K562 (cell line): Measurements from ENCODE around the gene BPHL. TPM values are rescaled to one million over a fixed set of nuclear protein-coding genes. Genes with fewer than 3 reads are reported as not detected.

Experiments used
- ATAC-seq: fragments of 200-7000 bp; cut with Tn5 transposase; 3 replicates; pipeline ENCODE4 v1.9.1; 2020; ENCODE audit warnings: moderate library complexity
- BruUV-seq: library from RNA; stranded (reverse); fragments of 400-500 nt; replicated peaks from 2 replicates; lab custom pipeline; 2021; lab: Mats Ljungman, UMichigan
- CTCF ChIA-PET: fragments of 300-600 bp; formaldehyde crosslinking; extraction: SDS; loops from one replicate; lab custom pipeline; 2021; ENCODE audit warnings: low intra/inter-chr PET ratio; lab: Yijun Ruan, JAX
- POLR2A ChIA-PET: fragments of 300-600, 350-650 bp; sonication (Branson Sonifier 250); formaldehyde crosslinking; extraction: SDS; loops from one replicate; lab custom pipeline; 2021; ENCODE audit warnings: antibody characterized with exemption, inconsistent platforms; lab: Yijun Ruan, JAX
- DNase-seq, 4 experiments: peaks; one replicate each; pipeline versions ENCODE4 v3.0.0 to v3.0.0-alpha.2; 2011 to 2018; ENCODE audit warnings: low spot score in 3 of 4, mixed read lengths in 3 of 4; ENCODE audit errors: extremely low read depth in 1 of 4
- FAIRE-seq: peaks from 2 replicates; lab custom pipeline; 2011; peaks lifted over from hg19 to GRCh38; lab: Jason Lieb, UNC
- H2AFZ ChIP-seq: 2 replicates; pipeline ENCODE4 v1.6.0; 2011; ENCODE audit warnings: low read depth, low read length, control low read depth, inconsistent platforms
- H3K27ac ChIP-seq: fragments of 200-600 bp; 3 replicates; pipeline ENCODE4 v1.8.0; 2011; ENCODE audit warnings: low read depth, mild to moderate bottlenecking, control low read depth, inconsistent platforms, low read length, moderate library complexity, mixed read lengths; ENCODE audit errors: extremely low read depth
- H3K27me3 ChIP-seq, 2 experiments: fragments of 300-600 bp in 1 of 2; 2 replicates in 1 of 2; 3 replicates in 1 of 2; pipeline versions ENCODE4 v1.6.0 to v1.8.0; 2011; ENCODE audit warnings: inconsistent platforms in 2 of 2, low read length in 2 of 2, mild to moderate bottlenecking in 1 of 2, mixed read lengths in 1 of 2, moderate library complexity in 1 of 2; ENCODE audit not compliant: control insufficient read depth in 2 of 2, insufficient read depth in 2 of 2
- H3K36me3 ChIP-seq: fragments of 300-600 bp; 3 replicates; pipeline ENCODE4 v1.8.0; 2011; ENCODE audit warnings: mild to moderate bottlenecking, low read length, inconsistent platforms; ENCODE audit not compliant: control insufficient read depth, insufficient read depth
- H3K4me1 ChIP-seq, 2 experiments: fragments of 200-600 bp in 1 of 2; replicated peaks in 1 of 2; 2 replicates in 1 of 2; 3 replicates in 1 of 2; pipeline versions ENCODE4 v1.5.1 to v1.8.0; 2011; ENCODE audit warnings: inconsistent platforms in 2 of 2, low read length in 2 of 2, mild to moderate bottlenecking in 1 of 2, mixed read lengths in 1 of 2, moderate library complexity in 1 of 2; ENCODE audit not compliant: control insufficient read depth in 2 of 2, insufficient read depth in 2 of 2
- H3K4me2 ChIP-seq: 2 replicates; pipeline ENCODE4 v1.6.1; 2011; ENCODE audit warnings: low read length, control low read depth, inconsistent platforms, mixed read lengths; ENCODE audit not compliant: insufficient read depth
- H3K4me3 ChIP-seq: fragments of 200-600 bp; sonication (generic), shearing (Covaris generic); 2 replicates; pipeline ENCODE4 v1.5.1; 2016; ENCODE audit warnings: control low read depth, inconsistent platforms
- H3K79me2 ChIP-seq: fragments of 200-600 bp; 3 replicates; pipeline ENCODE4 v1.8.0; 2011; ENCODE audit warnings: low read length, inconsistent platforms; ENCODE audit not compliant: control insufficient read depth, insufficient read depth
- H3K9ac ChIP-seq, 2 experiments: 2 replicates each; pipeline versions ENCODE4 v1.6.0 to v1.6.1; 2011; ENCODE audit warnings: low read depth in 2 of 2, low read length in 2 of 2, control low read depth in 1 of 2, inconsistent platforms in 1 of 2, mild to moderate bottlenecking in 1 of 2, mixed read lengths in 1 of 2; ENCODE audit not compliant: insufficient read depth in 1 of 2
- H3K9me1 ChIP-seq: one replicate; pipeline ENCODE4 v1.6.0; 2011; ENCODE audit warnings: inconsistent platforms, mild to moderate bottlenecking, low read length, moderate library complexity; ENCODE audit not compliant: control insufficient read depth, insufficient read depth
- H3K9me3 ChIP-seq: replicated peaks from 2 replicates; pipeline ENCODE4 v1.5.1; 2011; ENCODE audit warnings: low read depth, low read length, inconsistent platforms; ENCODE audit not compliant: control insufficient read depth, insufficient read depth
- H4K20me1 ChIP-seq: replicated peaks from 2 replicates; pipeline ENCODE4 v1.6.1; 2011; ENCODE audit warnings: low read length, inconsistent platforms, mixed read lengths; ENCODE audit not compliant: control insufficient read depth, insufficient read depth
- CEBPB ChIP-seq: fragments of 450-650 bp; IDR thresholded peaks from 2 replicates; pipeline ENCODE4 v1.6.1; 2016; ENCODE audit warnings: missing genetic modification characterization, missing compliant biosample characterization
- NBN ChIP-seq: fragments of 450-650 bp; IDR thresholded peaks from 2 replicates; pipeline ENCODE4 v1.6.1; 2016; ENCODE audit warnings: low read depth, mild to moderate bottlenecking
- SPI1 ChIP-seq: IDR thresholded peaks from 2 replicates; pipeline ENCODE4 v1.6.1; 2011; ENCODE audit warnings: low read depth, low read length, control low read depth, borderline replicate concordance
- STAT5B ChIP-seq: fragments of 250-450 bp; sonication (Bioruptor Pico); IDR thresholded peaks from 2 replicates; pipeline ENCODE4 v1.8.0; 2021; ENCODE audit warnings: mild to moderate bottlenecking, inconsistent platforms
- TGIF2 ChIP-seq: sonication (generic); formaldehyde crosslinking; IDR thresholded peaks from 2 replicates; pipeline ENCODE4 v1.8.1; 2022; ENCODE audit warnings: mild to moderate bottlenecking, missing genetic modification reagents, moderate library complexity
- ZNF696 ChIP-seq: fragments of 250-450 bp; sonication (Bioruptor Pico); conservative IDR thresholded peaks from 2 replicates; pipeline ENCODE4 v1.4.0; 2020; ENCODE audit warnings: mild to moderate bottlenecking, moderate library complexity
- ZNF79 ChIP-seq: fragments of 250-450 bp; sonication (Bioruptor Pico); IDR thresholded peaks from 2 replicates; pipeline ENCODE4 v1.4.0; 2020; ENCODE audit warnings: low read depth, mild to moderate bottlenecking, moderate library complexity
- WGBS: fragments of 100-300 bp; shearing (Covaris generic); methylation state at CpG from one replicate; pipeline ENCODE4 v1.1.6; 2016; ENCODE audit warnings: low coverage, mixed read lengths; ENCODE audit not compliant: insufficient coverage; ENCODE audit errors: missing lambda C conversion rate; 5-methylcytosine and 5-hydroxymethylcytosine counted together
- in situ Hi-C: fragments of 300-500 bp; cut with MboI; formaldehyde crosslinking; loops from 4 replicates; pipeline ENCODE4 v1.15.0; 2018; ENCODE audit warnings: inconsistent platforms, mixed read lengths
- intact Hi-C: fragments of 100-400 bp; cut with micrococcal nuclease; formaldehyde crosslinking; loops from 2 replicates; pipeline ENCODE4 v1.14.2; 2022
- polyA plus RNA-seq, 8 experiments: library from polyadenylated mRNA; depleted of rRNA in 4 of 8; stranded (reverse) in 5 of 8; unstranded in 3 of 8; fragments of >200 nt; fragmentation: Nextera tagmentation in 2 of 8; fragmentation: Illumina TruSeq in 1 of 8; extraction: Ambion mirVana in 2 of 8; extraction: Trizol in 1 of 8; gene quantifications; 2 replicates each; pipeline versions ENCODE4 v1.2.1 to v1.2.3, GENCODE V29; 2011 to 2014; ENCODE audit warnings: inconsistent platforms in 1 of 8, missing spikeins in 1 of 8
- total RNA-seq, 7 experiments: library from RNA; depleted of rRNA in 6 of 7; stranded (reverse); fragments of >200 nt in 6 of 7; fragmentation: Illumina TruSeq in 2 of 7; extraction: Trizol in 2 of 7; gene quantifications; 2 replicates each; pipeline versions ENCODE4 v1.2.1 to v1.2.3, GENCODE V29; 2011 to 2021; ENCODE audit warnings: low replicate concordance in 1 of 7
- TF ChIP-seq, protein P1 (sequence below): fragments of 150-350 bp; conservative IDR thresholded peaks from 2 replicates; pipeline ENCODE4 v1.6.1; 2014; ENCODE audit warnings: low read length
- TF ChIP-seq, protein P2 (sequence below): sonication (generic); formaldehyde crosslinking; IDR thresholded peaks from 2 replicates; pipeline ENCODE4 v1.8.1; 2023; ENCODE audit warnings: mild to moderate bottlenecking, missing genetic modification reagents

BPHL gene
- total and polyA plus RNA-seq, 9 of the 15 experiments (the other 6 are each of a cell fraction or from before 2014, with no cell fraction given) = 3.5 to 17.4 (median 8.2) TPM

DNA sequence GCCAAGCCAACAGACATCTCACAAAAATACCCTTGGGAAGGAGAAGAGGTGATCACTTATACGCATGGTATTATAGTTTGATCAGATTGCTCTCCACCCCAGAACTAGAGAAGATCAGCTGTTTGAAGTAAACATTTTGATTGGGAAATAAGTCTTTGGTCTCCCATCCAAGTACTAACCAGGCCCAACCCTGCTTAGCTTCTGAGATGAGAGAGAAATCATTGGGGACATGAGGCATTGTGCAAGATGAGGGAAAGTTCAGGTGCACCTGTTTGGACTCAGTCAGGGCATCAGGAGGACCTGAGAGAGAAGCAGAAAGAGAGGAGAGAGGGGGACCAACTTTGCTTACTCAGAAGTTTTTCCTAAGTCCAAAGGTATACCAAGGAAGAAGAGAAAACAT is 38.8 kb upstream of the BPHL start:
- H3K79me2 ChIP-seq = peaks cover 19% of the 10 kb centered on the region
- H3K36me3 ChIP-seq = peaks cover 74% of the 10 kb centered on the region
- H3K4me3 ChIP-seq = no peak overlapping the region
- WGBS = 90% methylated on average over 1 of the region's 1 CpG
- DNase-seq (peak in 1 of 4 experiments; percentile 11), ATAC-seq (no peak), FAIRE-seq (no peak)
- H3K9ac ChIP-seq = no peak overlapping the region
- no peak overlapping the region for H3K4me2 ChIP-seq
- H3K27ac ChIP-seq = no peak overlapping the region
- intact Hi-C loops (no loop called here), in situ Hi-C loops (no loop called here)
- BruUV-seq = no TSS peak
- no peaks in the 10 kb centered on the region for H3K9me3 ChIP-seq
- H2AFZ ChIP-seq = no peak overlapping the region
- no peaks in the 10 kb centered on the region for H3K4me1 ChIP-seq
- TF ChIP-seq, protein P1, sequence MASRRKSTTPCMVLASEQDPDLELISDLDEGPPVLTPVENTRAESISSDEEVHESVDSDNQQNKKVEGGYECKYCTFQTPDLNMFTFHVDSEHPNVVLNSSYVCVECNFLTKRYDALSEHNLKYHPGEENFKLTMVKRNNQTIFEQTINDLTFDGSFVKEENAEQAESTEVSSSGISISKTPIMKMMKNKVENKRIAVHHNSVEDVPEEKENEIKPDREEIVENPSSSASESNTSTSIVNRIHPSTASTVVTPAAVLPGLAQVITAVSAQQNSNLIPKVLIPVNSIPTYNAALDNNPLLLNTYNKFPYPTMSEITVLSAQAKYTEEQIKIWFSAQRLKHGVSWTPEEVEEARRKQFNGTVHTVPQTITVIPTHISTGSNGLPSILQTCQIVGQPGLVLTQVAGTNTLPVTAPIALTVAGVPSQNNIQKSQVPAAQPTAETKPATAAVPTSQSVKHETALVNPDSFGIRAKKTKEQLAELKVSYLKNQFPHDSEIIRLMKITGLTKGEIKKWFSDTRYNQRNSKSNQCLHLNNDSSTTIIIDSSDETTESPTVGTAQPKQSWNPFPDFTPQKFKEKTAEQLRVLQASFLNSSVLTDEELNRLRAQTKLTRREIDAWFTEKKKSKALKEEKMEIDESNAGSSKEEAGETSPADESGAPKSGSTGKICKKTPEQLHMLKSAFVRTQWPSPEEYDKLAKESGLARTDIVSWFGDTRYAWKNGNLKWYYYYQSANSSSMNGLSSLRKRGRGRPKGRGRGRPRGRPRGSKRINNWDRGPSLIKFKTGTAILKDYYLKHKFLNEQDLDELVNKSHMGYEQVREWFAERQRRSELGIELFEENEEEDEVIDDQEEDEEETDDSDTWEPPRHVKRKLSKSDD = no peak
- TF ChIP-seq CEBPB (tag) = peak; percentile 44; the same call in 1 of the 2 replicates
- H4K20me1 ChIP-seq = no peaks in the 10 kb centered on the region
- ChIA-PET CTCF (no interaction called here), POLR2A (interaction anchor here (1.2 kb wide), 1 partner anchor 11 kb away, joined by 7 read pairs; the partner anchor contains the start of gene RIPK1)
- H3K27me3 ChIP-seq = no peaks in the 10 kb centered on the region
- H3K9me1 ChIP-seq = no peaks in the 10 kb centered on the region

DNA sequence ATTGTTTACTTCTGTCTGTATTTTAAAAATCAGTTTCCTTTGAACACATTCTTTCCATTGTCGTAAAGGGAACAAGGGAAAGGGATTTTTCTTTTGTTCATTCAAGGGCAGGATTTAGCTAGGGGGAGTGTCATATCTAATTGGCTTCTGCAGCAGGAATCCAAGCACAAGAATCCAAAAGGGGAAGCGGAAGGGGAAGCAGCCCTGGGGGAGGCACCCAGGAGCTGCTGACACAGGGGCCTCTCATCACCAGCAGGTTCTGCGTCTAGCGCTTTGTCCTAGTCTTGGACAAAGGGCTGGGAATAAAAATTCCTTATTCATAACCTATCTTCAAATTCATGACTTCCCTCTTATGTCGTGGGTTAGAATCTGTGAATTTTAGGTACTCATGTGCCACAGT is 36.6 kb upstream of the BPHL start:
- CTCF ChIA-PET = no interaction called here
- peaks cover 2% of the 10 kb centered on the region; the same call in 1 of the 3 replicates for H3K79me2 ChIP-seq
- no TSS peak for BruUV-seq
- ATAC-seq (no peak), DNase-seq (no peak), FAIRE-seq (no peak)
- peaks cover 91% of the 10 kb centered on the region for H3K36me3 ChIP-seq
- TF ChIP-seq ZNF696 (CRISPR knock-in tag) = no peak
- no peak for TF ChIP-seq TGIF2 (CRISPR knock-in tag)
- no peak for TF ChIP-seq STAT5B (CRISPR knock-in tag)
- no peak for TF ChIP-seq ZNF79
- no peak for TF ChIP-seq NBN
- TF ChIP-seq, protein P2, sequence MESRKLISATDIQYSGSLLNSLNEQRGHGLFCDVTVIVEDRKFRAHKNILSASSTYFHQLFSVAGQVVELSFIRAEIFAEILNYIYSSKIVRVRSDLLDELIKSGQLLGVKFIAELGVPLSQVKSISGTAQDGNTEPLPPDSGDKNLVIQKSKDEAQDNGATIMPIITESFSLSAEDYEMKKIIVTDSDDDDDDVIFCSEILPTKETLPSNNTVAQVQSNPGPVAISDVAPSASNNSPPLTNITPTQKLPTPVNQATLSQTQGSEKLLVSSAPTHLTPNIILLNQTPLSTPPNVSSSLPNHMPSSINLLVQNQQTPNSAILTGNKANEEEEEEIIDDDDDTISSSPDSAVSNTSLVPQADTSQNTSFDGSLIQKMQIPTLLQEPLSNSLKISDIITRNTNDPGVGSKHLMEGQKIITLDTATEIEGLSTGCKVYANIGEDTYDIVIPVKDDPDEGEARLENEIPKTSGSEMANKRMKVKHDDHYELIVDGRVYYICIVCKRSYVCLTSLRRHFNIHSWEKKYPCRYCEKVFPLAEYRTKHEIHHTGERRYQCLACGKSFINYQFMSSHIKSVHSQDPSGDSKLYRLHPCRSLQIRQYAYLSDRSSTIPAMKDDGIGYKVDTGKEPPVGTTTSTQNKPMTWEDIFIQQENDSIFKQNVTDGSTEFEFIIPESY (CRISPR knock-in tag) = peak; percentile 42; the same call in 1 of the 2 replicates
- peak; percentile 53; the same call in 1 of the 2 replicates for TF ChIP-seq SPI1
- no peak overlapping the region for H3K9ac ChIP-seq
- no peak overlapping the region for H3K27ac ChIP-seq
- no peaks in the 10 kb centered on the region for H3K27me3 ChIP-seq
- H3K4me3 ChIP-seq = no peak overlapping the region
- H4K20me1 ChIP-seq = no peaks in the 10 kb centered on the region
- no peak overlapping the region for H2AFZ ChIP-seq
- 94% methylated on average over 5 of the region's 5 CpGs for WGBS
- no peak overlapping the region for H3K4me2 ChIP-seq
- intact Hi-C loops (no loop called here), in situ Hi-C loops (no loop called here)
- no peaks in the 10 kb centered on the region for H3K9me1 ChIP-seq
- no peaks in the 10 kb centered on the region for H3K4me1 ChIP-seq
- POLR2A ChIA-PET = interaction anchor here (0.5 to 2.2 kb wide), 3 partner anchors 12 to 107 kb away, joined by 3 to 5 read pairs (median 3); no protein-coding TSS in a partner anchor
- H3K9me3 ChIP-seq = no peaks in the 10 kb centered on the region
